NCI-H82 treated with DMSO at 0.1 percent for 48 hours (cell line): ENCODE results near the gene HDAC8.
A peak's percentile ranks its signal among the peaks of the same experiment; 100 is the strongest.
"Not testable (repeated sequence)": the region's sequence is repeated elsewhere in the genome, so short reads cannot be mapped to it uniquely, and the experiment has no call there.

Experiments used
- DNase-seq: peaks from one replicate; lab custom pipeline; 2025; ENCODE audit not compliant: unreplicated experiment; lab: John Stamatoyannopoulos, UW

Gene HDAC8

GRCh38 chrX:72572248-72573157 is at the start of gene HDAC8:
HDAC8 (minus strand) TSS chrX:72572843; CDS start chrX:72572761, 82 bp downstream.
- DNase-seq, result peak; percentile 81

GRCh38 chrX:72621625-72622485 is 49.2 kb upstream of the HDAC8 start:
- no peak for DNase-seq

GRCh38 chrX:72621163-72621562 is 48.5 kb upstream of the HDAC8 start:
- no peak for DNase-seq

GRCh38 chrX:72620550-72621145 is 48.0 kb upstream of the HDAC8 start:
- DNase-seq, result no peak

GRCh38 chrX:72609313-72609712 is 36.7 kb upstream of the HDAC8 start:
- peak; percentile 0 for DNase-seq

GRCh38 chrX:72604705-72605104 is 32.1 kb upstream of the HDAC8 start:
- no peak for DNase-seq

GRCh38 chrX:72604112-72604511 is 31.5 kb upstream of the HDAC8 start:
- DNase-seq, result no peak

GRCh38 chrX:72591038-72591437 is 18.4 kb upstream of the HDAC8 start:
- not testable (repeated sequence) for DNase-seq

GRCh38 chrX:72584163-72584562 is 11.5 kb upstream of the HDAC8 start:
- no peak for DNase-seq

- DNase-seq, result no peak
These were observed 3.7 kb upstream of the HDAC8 start for GRCh38 chrX:72576141-72576894.

- no peak for DNase-seq
These were observed 492 bp upstream of the HDAC8 start for GRCh38 chrX:72573158-72573511.

- DNase-seq, result no peak
These were observed 2.9 kb downstream of the HDAC8 start for GRCh38 chrX:72569786-72570185.

GRCh38 chrX:72568406-72569092 is 4.1 kb downstream of the HDAC8 start:
- no peak for DNase-seq

GRCh38 chrX:72566448-72566847 is 6.2 kb downstream of the HDAC8 start:
- no peak for DNase-seq

- not testable (repeated sequence) for DNase-seq
These were observed 13.0 kb downstream of the HDAC8 start for GRCh38 chrX:72559655-72560054.

GRCh38 chrX:72554448-72555140 is 18.0 kb downstream of the HDAC8 start:
- no peak for DNase-seq

- not testable (repeated sequence) for DNase-seq
These were observed 20.2 kb downstream of the HDAC8 start for GRCh38 chrX:72552443-72552842.

- DNase-seq, result no peak
These were observed 26.7 kb downstream of the HDAC8 start for GRCh38 chrX:72545990-72546389.

GRCh38 chrX:72540318-72540717 is 32.3 kb downstream of the HDAC8 start:
- no peak for DNase-seq

GRCh38 chrX:72539822-72540221 is 32.8 kb downstream of the HDAC8 start:
- DNase-seq, result no peak
